GM12873 (cell line): ENCODE data around the gene FZD8.
A peak's percentile ranks its signal among the peaks of the same experiment; 100 is the strongest.

ENCODE experiments used
- TF ChIP-seq, protein P1 (sequence below): IDR thresholded peaks from 2 replicates; pipeline ENCODE4 v1.5.1; 2012; ENCODE audit warnings: low read depth, mild to moderate bottlenecking, moderate library complexity, low read length, control low read depth; ENCODE audit not compliant: insufficient read depth; ENCODE audit errors: missing control alignments

FZD8 gene

DNA sequence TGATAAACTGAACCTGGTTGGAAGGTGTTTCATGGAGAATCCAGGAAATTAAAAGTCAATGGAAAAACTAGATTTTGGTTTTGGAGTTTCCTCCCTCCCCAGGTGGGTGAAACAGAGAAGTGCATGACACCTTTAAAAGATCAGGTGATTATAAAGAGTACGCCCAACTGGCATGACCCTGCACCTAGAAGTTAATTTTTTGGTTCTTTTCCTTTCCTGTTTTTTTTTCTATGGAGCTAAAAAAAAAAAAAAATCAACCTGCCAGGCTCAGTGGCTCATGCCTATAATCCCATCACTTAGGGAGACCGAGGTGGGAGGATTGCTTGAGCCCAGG lies 29.0 kb downstream of the FZD8 start:
- TF ChIP-seq, protein P1, sequence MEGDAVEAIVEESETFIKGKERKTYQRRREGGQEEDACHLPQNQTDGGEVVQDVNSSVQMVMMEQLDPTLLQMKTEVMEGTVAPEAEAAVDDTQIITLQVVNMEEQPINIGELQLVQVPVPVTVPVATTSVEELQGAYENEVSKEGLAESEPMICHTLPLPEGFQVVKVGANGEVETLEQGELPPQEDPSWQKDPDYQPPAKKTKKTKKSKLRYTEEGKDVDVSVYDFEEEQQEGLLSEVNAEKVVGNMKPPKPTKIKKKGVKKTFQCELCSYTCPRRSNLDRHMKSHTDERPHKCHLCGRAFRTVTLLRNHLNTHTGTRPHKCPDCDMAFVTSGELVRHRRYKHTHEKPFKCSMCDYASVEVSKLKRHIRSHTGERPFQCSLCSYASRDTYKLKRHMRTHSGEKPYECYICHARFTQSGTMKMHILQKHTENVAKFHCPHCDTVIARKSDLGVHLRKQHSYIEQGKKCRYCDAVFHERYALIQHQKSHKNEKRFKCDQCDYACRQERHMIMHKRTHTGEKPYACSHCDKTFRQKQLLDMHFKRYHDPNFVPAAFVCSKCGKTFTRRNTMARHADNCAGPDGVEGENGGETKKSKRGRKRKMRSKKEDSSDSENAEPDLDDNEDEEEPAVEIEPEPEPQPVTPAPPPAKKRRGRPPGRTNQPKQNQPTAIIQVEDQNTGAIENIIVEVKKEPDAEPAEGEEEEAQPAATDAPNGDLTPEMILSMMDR, result no peak

DNA sequence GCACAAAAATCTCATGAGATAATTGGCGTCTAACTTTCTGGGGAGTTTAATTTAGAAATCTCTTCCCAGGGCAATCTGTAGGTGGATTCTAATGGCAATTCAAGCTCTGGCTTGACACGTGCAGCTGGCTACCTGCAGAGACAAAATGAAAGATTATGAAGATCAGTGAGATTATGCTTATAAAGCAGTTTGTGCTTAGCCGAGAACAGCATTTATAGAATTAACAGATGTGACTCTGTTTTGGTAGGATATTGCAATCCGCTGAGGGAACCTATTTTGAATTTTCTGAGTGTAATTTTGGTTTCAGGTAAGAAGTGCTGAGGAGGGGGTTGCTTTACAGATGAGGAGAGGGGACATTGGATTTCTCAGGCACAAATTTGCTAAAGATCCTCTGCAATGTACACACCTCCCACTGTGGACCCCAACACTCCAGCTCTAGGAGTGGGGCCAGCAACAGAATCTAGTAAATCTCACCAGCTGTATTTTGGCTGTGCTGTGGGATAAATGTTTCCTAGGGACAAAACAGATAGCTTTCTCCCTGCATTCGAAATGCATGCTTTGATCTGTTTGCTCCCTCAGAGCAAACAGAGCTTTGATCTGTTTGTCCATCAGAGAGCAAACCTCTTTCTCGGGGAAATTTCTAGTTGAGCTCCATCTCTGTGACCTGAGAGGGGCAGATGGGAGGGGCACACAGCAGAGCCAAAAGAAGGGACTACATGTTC lies 29.6 kb downstream of the FZD8 start:
- TF ChIP-seq, protein P1, result no peak

DNA sequence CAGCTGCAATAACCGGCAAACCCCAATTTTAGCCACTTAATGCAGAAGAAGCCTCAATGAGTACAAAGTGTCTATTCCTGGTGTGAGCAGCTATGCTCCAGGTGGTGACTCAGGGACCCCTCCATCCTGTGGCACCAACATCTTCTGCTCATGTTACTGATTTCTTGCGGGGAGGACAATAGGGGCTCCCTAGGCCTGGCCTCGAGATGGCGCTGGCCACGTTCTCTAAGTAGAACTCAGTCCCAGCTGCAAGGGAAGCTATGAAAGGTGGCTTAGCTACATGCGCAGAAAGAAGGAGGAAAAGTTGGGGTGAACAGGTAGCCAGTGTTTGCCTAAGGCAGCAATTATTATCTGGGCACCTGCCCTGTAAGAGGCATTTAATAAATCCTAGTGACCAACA lies 30.3 kb downstream of the FZD8 start:
- TF ChIP-seq, protein P1, result peak; percentile 9

DNA sequence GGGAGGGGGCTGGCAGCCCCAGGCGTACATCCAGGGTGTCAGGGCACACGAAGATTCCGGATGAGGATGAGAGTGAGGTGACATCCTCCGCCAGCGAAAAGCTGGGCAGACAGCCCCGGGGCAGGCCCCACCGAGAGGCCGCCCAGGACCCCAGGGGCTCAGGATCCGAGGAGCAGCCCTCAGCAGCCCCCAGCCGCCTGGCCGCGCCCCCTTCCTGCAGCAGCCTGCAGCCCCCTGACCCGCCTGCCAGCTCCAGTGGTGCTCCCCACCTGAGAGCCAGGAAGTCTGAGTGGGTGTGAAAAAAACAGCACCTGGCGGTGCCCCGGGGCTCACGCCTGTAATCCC lies 33.8 kb downstream of the FZD8 start:
- TF ChIP-seq, protein P1, result no peak

DNA sequence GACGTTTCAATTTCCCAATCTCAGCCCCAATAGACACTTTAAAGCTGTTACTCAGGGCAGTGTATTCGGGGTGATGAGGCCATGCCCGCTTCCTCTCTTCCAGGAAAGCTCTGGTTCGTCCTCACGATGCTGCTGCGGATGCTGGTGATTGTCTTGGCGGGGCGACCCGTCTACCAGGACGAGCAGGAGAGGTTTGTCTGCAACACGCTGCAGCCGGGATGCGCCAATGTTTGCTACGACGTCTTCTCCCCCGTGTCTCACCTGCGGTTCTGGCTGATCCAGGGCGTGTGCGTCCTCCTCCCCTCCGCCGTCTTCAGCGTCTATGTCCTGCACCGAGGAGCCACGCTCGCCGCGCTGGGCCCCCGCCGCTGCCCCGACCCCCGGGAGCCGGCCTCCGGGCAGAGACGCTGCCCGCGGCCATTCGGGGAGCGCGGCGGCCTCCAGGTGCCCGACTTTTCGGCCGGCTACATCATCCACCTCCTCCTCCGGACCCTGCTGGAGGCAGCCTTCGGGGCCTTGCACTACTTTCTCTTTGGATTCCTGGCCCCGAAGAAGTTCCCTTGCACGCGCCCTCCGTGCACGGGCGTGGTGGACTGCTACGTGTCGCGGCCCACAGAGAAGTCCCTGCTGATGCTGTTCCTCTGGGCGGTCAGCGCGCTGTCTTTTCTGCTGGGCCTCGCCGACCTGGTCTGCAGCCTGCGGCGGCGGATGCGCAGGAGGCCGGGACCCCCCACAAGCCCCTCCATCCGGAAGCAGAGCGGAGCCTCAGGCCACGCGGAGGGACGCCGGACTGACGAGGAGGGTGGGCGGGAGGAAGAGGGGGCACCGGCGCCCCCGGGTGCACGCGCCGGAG lies 34.4 kb downstream of the FZD8 start:
- TF ChIP-seq, protein P1, result no peak

DNA sequence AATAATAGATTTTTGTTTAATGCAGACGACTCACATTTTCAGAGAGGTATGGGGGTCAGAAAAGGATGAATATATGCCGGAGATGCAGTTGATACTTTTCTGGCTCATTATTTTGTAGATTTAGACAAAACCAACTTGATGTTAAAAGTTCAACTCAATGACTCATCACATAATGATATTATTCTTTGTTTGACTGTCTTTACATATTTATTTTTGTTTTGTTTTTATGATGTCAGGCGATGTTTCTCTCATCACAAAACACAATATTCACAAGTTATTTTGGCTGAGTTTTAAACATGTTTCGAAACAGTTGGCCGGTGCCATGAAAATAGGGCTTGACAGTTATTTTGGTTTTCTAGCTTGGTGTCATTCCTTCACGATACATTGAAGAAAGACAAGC lies 35.7 kb downstream of the FZD8 start:
- TF ChIP-seq, protein P1, result no peak

DNA sequence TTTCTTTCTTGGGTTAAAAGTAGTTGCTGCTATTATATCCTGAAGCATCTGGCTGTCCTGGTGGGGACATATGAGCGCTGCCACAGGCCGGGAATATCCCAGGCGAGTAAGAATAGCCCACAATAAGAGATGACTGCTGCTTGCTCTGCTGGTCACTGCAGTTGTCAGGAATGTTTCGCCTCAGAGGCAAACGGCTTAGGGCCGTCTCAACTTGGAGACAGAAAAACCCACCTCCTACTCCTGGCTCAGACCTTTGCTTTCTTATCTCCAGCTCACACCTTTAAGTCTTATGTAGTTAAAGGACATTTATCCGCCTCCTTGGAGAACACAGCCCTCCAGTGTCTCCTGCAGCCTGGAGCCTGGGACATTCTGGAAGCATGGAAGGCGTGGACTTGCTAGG lies 36.9 kb downstream of the FZD8 start, which contains the start of gene GJD4:
Gene GJD4, plus strand, starts transcription at position 151 of the 400 bp plus-strand sequence. Its CDS starts 227 bp downstream, at position 378.
- TF ChIP-seq, protein P1, result no peak
